ENCODE measurements around the gene FER. TPM values are rescaled to one million over a fixed set of nuclear protein-coding genes. Genes with fewer than 3 reads are reported as not detected.
"Not testable (repeated sequence)": the region's sequence is repeated elsewhere in the genome, so short reads cannot be mapped to it uniquely, and the experiment has no call there.

FER gene
- polyA plus RNA-seq, 1 of the 3 experiments (the other 2 are of a cell fraction) = 1.8 TPM

DNA sequence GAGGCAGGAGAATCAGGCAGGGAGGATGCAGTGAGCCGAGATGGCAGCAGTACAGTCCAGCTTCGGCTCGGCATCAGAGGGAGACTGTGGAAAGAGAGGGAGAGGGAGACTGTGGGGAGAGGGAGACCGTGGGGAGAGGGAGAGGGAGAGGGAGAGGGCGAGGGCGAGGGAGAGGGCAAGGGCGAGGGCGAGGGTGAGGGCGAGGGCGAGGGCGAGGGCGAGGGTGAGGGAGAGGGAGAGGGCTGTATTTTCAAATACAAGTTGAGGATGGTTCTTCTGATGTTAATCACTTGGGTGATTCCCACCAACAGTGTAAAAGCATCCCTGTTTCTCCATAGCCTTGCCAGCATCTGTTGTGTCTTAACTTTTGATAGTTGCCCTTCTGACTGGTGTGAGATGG lies 245.7 kb downstream of the FER start:
- DNase-seq; H3K4me3 ChIP-seq (ENCODE audit: low read depth in 2 of 2, low read length in 1 of 2); H4K20me1 ChIP-seq (ENCODE audit: insufficient read depth); H3K27ac ChIP-seq (ENCODE audit: low read depth in 2 of 2, low read length in 1 of 2); H3K9ac ChIP-seq; H3K36me3 ChIP-seq (replicated peaks in 1 of 2; ENCODE audit: control insufficient read depth in 1 of 2, insufficient read depth in 2 of 2, low read length in 1 of 2); H3K4me1 ChIP-seq (ENCODE audit: control insufficient read depth in 1 of 2, insufficient read depth in 2 of 2, low read depth in 1 of 2, low read length in 1 of 2); H3K27me3 ChIP-seq (ENCODE audit: insufficient read depth); H3K9me3 ChIP-seq; H2AFZ ChIP-seq (ENCODE audit: low read depth); CTCF ChIA-PET; H3K4me2 ChIP-seq; H3K79me2 ChIP-seq (ENCODE audit: insufficient read depth); H3F3A ChIP-seq (replicated peaks; ENCODE audit: insufficient read depth); H3K9me2 ChIP-seq; POLR2A ChIA-PET: not testable (repeated sequence)
- 92% methylated on average over 12 of the region's 12 CpGs for whole genome bisulfite sequencing (ENCODE audit: low lambda C conversion rate)

DNA sequence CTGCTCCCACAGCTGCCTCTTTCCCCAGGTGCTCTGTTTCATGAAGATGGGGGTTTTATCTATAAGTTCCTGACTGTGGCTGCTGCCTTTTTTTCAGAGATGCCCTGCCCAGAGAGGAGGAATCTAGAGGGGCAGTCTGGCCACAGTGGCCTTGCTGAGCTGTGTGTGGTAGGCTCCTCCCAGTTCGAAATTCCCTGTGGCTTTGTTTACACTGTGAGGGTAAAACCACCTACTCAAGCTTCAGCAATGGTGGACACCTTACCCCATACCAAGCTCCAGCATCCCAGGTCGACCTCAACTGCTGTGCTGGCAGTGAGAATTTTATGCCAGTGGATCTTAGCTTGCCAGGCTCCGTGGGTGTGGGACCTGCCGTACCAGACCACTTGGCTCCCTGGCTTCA lies 250.0 kb downstream of the FER start:
- no peak for DNase-seq
- H3K4me2 ChIP-seq = no peak overlapping the region
- H2AFZ ChIP-seq (ENCODE audit: low read depth) = no peak overlapping the region
- TF ChIP-seq, protein P1, sequence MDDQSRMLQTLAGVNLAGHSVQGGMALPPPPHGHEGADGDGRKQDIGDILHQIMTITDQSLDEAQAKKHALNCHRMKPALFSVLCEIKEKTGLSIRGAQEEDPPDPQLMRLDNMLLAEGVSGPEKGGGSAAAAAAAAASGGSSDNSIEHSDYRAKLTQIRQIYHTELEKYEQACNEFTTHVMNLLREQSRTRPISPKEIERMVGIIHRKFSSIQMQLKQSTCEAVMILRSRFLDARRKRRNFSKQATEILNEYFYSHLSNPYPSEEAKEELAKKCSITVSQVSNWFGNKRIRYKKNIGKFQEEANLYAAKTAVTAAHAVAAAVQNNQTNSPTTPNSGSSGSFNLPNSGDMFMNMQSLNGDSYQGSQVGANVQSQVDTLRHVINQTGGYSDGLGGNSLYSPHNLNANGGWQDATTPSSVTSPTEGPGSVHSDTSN (IDR thresholded peaks at IDR 0.05) = no peak
- TF ChIP-seq JUND (IDR thresholded peaks at IDR 0.05) (no peak), TEAD4 (IDR thresholded peaks at IDR 0.05; ENCODE audit: borderline replicate concordance, insufficient read depth) (no peak), TCF12 (IDR thresholded peaks at IDR 0.05) (no peak), RCOR1 (IDR thresholded peaks at IDR 0.05; ENCODE audit: low read length) (no peak), FOXM1 (IDR thresholded peaks at IDR 0.05; ENCODE audit: low read depth) (no peak)
- TF ChIP-seq, protein P2, sequence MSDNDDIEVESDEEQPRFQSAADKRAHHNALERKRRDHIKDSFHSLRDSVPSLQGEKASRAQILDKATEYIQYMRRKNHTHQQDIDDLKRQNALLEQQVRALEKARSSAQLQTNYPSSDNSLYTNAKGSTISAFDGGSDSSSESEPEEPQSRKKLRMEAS (IDR thresholded peaks at IDR 0.05; ENCODE audit: low read depth) = no peak
- TF ChIP-seq, protein P3, sequence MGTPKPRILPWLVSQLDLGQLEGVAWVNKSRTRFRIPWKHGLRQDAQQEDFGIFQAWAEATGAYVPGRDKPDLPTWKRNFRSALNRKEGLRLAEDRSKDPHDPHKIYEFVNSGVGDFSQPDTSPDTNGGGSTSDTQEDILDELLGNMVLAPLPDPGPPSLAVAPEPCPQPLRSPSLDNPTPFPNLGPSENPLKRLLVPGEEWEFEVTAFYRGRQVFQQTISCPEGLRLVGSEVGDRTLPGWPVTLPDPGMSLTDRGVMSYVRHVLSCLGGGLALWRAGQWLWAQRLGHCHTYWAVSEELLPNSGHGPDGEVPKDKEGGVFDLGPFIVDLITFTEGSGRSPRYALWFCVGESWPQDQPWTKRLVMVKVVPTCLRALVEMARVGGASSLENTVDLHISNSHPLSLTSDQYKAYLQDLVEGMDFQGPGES (IDR thresholded peaks at IDR 0.05; ENCODE audit: low read depth, low read length) = no peak
- no peak overlapping the region for H3K4me3 ChIP-seq (ENCODE audit: low read depth in 2 of 2, low read length in 1 of 2)
- 95% methylated on average over 4 of the region's 4 CpGs for WGBS (ENCODE audit: low lambda C conversion rate)
- no peak overlapping the region for H3K27ac ChIP-seq (ENCODE audit: low read depth in 2 of 2, low read length in 1 of 2)
- H3K9ac ChIP-seq = no peak overlapping the region
- H3K9me2 ChIP-seq = no peaks in the 10 kb centered on the region; the same call in 1 of the 2 replicates
- no peaks in the 10 kb centered on the region; the same call in 1 of the 2 replicates for H3K79me2 ChIP-seq (ENCODE audit: insufficient read depth)
- peaks cover 0 to 4% of the 10 kb centered on the region in 2 experiments for H3K36me3 ChIP-seq (replicated peaks in 1 of 2; ENCODE audit: control insufficient read depth in 1 of 2, insufficient read depth in 2 of 2, low read length in 1 of 2)
- H3K9me3 ChIP-seq = no peaks in the 10 kb centered on the region; the same call in 1 of the 2 replicates
- POLR2A ChIA-PET = no interaction called here
- CTCF ChIA-PET = no interaction called here
- H3K27me3 ChIP-seq (ENCODE audit: insufficient read depth) = no peaks in the 10 kb centered on the region
- H4K20me1 ChIP-seq (ENCODE audit: insufficient read depth) = no peaks in the 10 kb centered on the region
- peaks cover 0 to 3% of the 10 kb centered on the region in 2 experiments; a peak in 1 of 4 replicates for H3K4me1 ChIP-seq (ENCODE audit: control insufficient read depth in 1 of 2, insufficient read depth in 2 of 2, low read depth in 1 of 2, low read length in 1 of 2)
- H3F3A ChIP-seq (replicated peaks; ENCODE audit: insufficient read depth) = no peaks in the 10 kb centered on the region

DNA sequence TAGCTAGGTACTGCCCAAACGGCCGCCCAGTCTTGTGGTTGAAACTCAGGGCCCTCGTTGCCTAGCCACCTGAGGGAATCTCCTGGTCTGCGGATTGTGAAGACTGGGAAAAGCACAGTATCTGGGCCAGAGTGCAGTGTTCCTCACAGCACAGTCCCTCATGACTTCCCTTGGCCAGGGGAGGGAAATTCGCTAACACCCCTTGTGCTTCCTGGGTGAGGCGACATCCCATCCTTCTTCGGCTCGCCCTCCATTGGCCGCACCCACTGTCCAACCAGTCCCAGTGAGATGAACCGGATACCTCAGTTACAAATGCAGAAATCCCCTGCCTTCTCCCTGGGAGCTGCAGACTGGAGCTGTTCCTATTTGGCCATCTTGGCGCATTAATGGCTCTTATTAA lies 250.5 kb downstream of the FER start:
- POLR2A ChIA-PET = no interaction called here
- no peak for TF ChIP-seq SMC3 (IDR thresholded peaks at IDR 0.05; ENCODE audit: low read depth, low read length)
- TF ChIP-seq EP300 (IDR thresholded peaks at IDR 0.05; ENCODE audit: borderline replicate concordance in 1 of 2, low read depth in 1 of 2, low read length in 1 of 2) = no peak
- no peak for TF ChIP-seq RAD21 (IDR thresholded peaks at IDR 0.05; ENCODE audit: low read length)
- no peak for TF ChIP-seq RFX5 (IDR thresholded peaks at IDR 0.05; ENCODE audit: low read length)
- TF ChIP-seq GATA2 (CRISPR knock-in tag; IDR thresholded peaks at IDR 0.05) = no peak
- no peak overlapping the region for H3K9ac ChIP-seq
- DNase-seq = no peak
- no peaks in the 10 kb centered on the region; the same call in 1 of the 2 replicates for H3K79me2 ChIP-seq (ENCODE audit: insufficient read depth)
- H3K4me1 ChIP-seq (ENCODE audit: control insufficient read depth in 1 of 2, insufficient read depth in 2 of 2, low read depth in 1 of 2, low read length in 1 of 2) = peaks cover 0 to 3% of the 10 kb centered on the region in 2 experiments; a peak in 1 of 4 replicates
- H4K20me1 ChIP-seq (ENCODE audit: insufficient read depth) = no peaks in the 10 kb centered on the region
- H3K27me3 ChIP-seq (ENCODE audit: insufficient read depth) = no peaks in the 10 kb centered on the region
- H3K36me3 ChIP-seq (replicated peaks in 1 of 2; ENCODE audit: control insufficient read depth in 1 of 2, insufficient read depth in 2 of 2, low read length in 1 of 2) = peaks cover 0 to 4% of the 10 kb centered on the region in 2 experiments
- no peaks in the 10 kb centered on the region for H3F3A ChIP-seq (replicated peaks; ENCODE audit: insufficient read depth)
- no peak overlapping the region for H3K4me3 ChIP-seq (ENCODE audit: low read depth in 2 of 2, low read length in 1 of 2)
- no peaks in the 10 kb centered on the region; the same call in 1 of the 2 replicates for H3K9me3 ChIP-seq
- no peaks in the 10 kb centered on the region; the same call in 1 of the 2 replicates for H3K9me2 ChIP-seq
- H3K27ac ChIP-seq (ENCODE audit: low read depth in 2 of 2, low read length in 1 of 2) = no peak overlapping the region
- CTCF ChIA-PET = no interaction called here
- WGBS (ENCODE audit: low lambda C conversion rate) = 98% methylated on average over 11 of the region's 11 CpGs
- no peak overlapping the region for H2AFZ ChIP-seq (ENCODE audit: low read depth)
- no peak overlapping the region for H3K4me2 ChIP-seq
